GM18858 (cell line): ENCODE data around the gene SPOCK1.

Source experiments
- ATAC-seq: cut with Tn5 transposase; IDR thresholded peaks from one replicate; pipeline ENCODE4 v1.9.1; 2021; ENCODE audit not compliant: unreplicated experiment

The SPOCK1 gene

GRCh38 chr5:137122558-137122957, 376.6 kb downstream of the SPOCK1 start:
- ATAC-seq = no peak

- ATAC-seq = no peak
Observed at GRCh38 chr5:137122075-137122474, 377.1 kb downstream of the SPOCK1 start.

DNA sequence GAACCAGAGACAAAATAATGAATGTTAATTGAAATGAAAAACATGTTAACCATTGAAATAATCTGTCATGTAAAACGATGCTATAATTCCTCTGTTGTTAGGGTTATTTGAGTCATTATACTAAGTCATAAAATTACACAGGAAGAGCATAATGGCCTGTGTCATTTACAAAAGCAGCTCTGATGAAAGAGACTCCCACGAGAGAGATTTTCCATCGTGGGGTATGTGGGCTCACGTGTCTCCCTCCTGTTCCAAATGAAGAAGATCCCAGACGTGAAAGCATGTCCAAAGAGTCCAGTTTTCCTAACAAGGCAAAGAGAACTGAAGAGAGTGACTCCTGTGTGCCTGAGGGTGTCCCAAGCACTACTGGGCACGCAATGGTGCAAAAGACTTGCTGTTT, 379.8 kb downstream of the SPOCK1 start:
- no peak for ATAC-seq

DNA sequence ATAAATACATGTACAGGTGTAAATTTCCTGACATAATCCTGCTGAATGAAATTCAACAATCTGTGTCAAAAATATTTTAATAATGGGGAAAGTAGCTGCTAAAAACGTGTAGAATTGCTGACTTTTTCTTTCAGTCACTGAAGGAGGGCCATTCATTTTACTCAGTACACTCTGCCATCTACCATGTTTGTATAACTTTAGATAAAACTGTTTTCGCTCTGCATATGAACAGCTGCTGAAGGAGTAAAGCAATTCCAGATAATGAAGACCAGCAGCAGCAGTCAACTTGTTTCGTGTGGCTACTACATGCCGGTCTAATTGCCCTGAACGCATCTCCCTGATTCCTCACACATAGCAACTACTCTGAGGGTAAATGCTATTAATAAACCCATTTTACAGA, 380.5 kb downstream of the SPOCK1 start:
- ATAC-seq = no peak

DNA sequence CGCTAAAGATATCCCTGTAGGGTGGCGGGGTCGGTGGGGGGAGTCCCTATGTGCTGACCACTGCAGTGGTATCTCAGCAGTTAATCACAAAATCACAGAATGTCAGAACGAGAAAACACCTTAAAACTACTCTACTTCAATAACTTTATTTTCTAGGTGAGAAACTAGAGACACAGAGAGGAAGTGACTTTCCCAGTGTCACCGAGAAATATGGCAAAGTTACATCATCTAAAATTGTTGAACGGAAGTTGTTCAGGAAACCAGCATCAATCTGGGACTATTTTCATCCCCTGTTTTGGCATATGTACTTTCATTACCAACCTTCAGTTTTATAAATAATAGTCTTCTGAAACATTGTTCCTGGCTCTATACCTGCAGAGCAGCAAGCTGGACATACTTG, 384.0 kb downstream of the SPOCK1 start:
- no peak for ATAC-seq

DNA sequence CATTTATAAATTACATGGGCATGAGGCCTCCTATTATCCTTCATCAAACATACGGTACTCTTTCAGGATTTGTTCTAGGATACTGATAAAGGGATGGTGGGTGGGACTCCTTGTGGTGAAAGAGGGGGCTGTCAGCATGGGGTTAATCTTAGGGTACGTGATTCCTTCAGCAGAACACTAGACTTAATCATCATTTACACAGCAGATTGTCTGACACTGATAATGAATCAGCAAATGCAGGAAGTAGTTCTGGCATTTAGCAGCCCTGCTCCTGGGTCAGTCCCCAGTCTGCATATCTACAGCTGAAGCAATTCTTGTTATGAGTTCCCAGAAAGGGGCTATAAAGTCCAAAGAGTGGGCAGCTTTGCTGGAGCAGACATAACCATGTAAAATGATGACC, 384.6 kb downstream of the SPOCK1 start:
- ATAC-seq = no peak

GRCh38 chr5:137113939-137114338, 385.2 kb downstream of the SPOCK1 start:
- no peak for ATAC-seq

GRCh38 chr5:137113161-137113560, 386.0 kb downstream of the SPOCK1 start:
- ATAC-seq = no peak

GRCh38 chr5:137105351-137106035, 393.6 kb downstream of the SPOCK1 start:
- no peak for ATAC-seq

- ATAC-seq = no peak
Observed at GRCh38 chr5:137101544-137101943, 397.6 kb downstream of the SPOCK1 start.

GRCh38 chr5:137099651-137100050, 399.5 kb downstream of the SPOCK1 start:
- ATAC-seq = no peak

GRCh38 chr5:137098663-137099062, 400.5 kb downstream of the SPOCK1 start:
- ATAC-seq = no peak

DNA sequence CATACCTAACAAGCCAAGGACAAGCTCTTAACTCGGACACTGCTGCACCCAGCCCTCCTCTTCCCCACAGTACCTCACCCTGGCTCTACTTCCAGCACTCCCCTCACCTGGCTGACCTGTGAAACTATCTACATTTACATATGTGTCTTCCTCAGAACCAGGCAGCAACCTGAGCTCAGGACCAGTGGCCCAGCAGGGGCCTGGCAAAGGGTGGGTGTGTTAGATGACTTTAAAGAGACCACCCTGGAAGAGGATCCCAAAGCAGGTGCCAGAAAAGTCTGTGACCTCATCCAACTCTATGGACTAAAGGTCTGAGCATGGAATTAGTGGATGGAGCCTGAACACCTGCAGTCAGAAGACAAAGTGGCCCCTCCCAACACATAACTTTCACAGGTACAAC, 400.9 kb downstream of the SPOCK1 start:
- no peak for ATAC-seq

- no peak for ATAC-seq
Observed at GRCh38 chr5:137097203-137097602, 401.9 kb downstream of the SPOCK1 start.

GRCh38 chr5:137096149-137097103, 402.7 kb downstream of the SPOCK1 start:
- ATAC-seq = no peak

DNA sequence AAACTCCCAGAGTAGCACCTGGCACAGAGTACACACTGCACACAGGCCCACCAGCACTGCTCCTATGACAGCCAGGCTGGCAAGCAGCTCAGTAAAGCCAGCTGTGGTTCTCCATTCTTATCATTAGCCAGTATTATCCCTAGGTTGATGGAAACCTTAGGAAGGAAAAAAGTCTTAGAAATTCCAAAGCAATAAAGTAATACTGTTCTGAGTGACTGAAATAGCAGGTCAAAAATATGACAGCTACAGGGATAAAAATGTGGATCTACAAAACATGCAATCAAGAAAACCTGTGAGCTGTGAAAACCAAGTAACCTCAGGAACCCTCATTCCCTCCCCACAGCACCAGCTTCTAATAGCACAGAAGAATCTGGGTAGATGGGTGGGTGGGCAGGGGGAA, 403.5 kb downstream of the SPOCK1 start:
- no peak for ATAC-seq

GRCh38 chr5:137092831-137093230, 406.3 kb downstream of the SPOCK1 start:
- no peak for ATAC-seq

GRCh38 chr5:137091472-137091871, 407.7 kb downstream of the SPOCK1 start:
- ATAC-seq = no peak

- no peak for ATAC-seq
Observed at GRCh38 chr5:137090721-137091120, 408.4 kb downstream of the SPOCK1 start.

GRCh38 chr5:137090151-137090550, 409.0 kb downstream of the SPOCK1 start:
- no peak for ATAC-seq

GRCh38 chr5:137088175-137088574, 411.0 kb downstream of the SPOCK1 start:
- no peak for ATAC-seq

GRCh38 chr5:137086342-137086741, 412.8 kb downstream of the SPOCK1 start:
- no peak for ATAC-seq
